ENCODE measurements around the gene TENM3.

Gene TENM3

DNA sequence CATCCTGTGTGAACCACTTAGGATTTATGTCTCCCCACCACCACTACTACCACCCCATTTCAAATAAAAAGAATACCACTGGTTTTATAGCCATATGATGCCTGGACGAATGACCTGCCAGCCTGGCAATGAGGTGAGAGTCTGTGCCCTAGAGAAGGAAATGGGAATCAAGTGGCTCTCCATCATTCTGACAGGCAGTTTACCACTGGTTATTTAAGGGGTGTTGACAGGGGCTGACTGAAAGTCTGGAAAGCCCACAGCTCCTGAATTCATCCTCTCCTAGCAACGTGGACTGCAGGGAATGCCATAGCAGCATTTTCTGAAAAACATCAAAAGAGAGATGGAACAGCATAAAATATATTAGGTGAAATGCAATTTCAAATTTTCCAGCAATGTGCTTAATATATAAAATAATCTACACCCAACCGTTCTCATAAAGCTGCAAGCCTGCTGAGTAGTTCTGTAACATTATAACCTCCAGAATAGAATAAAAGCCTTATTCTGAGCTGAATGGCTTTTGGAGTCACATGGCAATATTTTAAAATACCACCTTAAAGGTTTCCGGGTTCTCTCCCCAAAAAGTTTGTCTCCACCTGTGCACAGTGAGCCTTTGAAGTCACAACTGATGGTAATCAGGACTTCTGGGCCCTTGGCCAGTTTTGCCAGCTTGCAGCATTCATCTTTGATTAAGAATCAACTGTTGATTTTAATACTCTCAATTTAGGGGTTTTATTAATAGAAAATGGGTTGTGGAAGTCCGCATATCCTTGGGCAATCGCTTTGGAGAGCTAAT is 552.4 kb downstream of the TENM3 start:
- no peak for TF ChIP-seq CTCF (IDR thresholded peaks at IDR 0.05; ENCODE audit: low read depth, low read length)
- H3K4me3 ChIP-seq (replicated peaks in 1 of 2; ENCODE audit: low read depth in 2 of 2, low read length in 2 of 2) = no peak overlapping the region
- DNase-seq (ENCODE audit: low read depth in 2 of 2) = no peak

DNA sequence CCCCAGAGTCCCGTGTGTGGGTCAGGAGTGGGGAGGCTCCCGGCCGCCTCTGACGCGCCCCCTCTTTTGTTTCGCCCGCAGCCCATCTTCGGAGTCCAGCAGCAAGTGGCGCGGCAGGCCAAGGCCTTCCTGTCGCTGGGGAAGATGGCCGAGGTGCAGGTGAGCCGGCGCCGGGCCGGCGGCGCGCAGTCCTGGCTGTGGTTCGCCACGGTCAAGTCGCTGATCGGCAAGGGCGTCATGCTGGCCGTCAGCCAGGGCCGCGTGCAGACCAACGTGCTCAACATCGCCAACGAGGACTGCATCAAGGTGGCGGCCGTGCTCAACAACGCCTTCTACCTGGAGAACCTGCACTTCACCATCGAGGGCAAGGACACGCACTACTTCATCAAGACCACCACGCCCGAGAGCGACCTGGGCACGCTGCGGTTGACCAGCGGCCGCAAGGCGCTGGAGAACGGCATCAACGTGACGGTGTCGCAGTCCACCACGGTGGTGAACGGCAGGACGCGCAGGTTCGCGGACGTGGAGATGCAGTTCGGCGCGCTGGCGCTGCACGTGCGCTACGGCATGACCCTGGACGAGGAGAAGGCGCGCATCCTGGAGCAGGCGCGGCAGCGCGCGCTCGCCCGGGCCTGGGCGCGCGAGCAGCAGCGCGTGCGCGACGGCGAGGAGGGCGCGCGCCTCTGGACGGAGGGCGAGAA is 556.5 kb downstream of the TENM3 start:
- H3K4me3 ChIP-seq (replicated peaks in 1 of 2; ENCODE audit: low read depth in 2 of 2, low read length in 2 of 2) = no peak overlapping the region
- no peak for TF ChIP-seq CTCF (IDR thresholded peaks at IDR 0.05; ENCODE audit: low read depth, low read length)
- no peak for DNase-seq (ENCODE audit: low read depth in 2 of 2)

- TF ChIP-seq CTCF (IDR thresholded peaks at IDR 0.05; ENCODE audit: low read depth, low read length) = no peak
- no peak for DNase-seq (ENCODE audit: low read depth in 2 of 2)
Measured at GRCh38 chr4:182800216-182800515, 557.0 kb downstream of the TENM3 start.

GRCh38 chr4:182801636-182802035 is 558.4 kb downstream of the TENM3 start:
- no peak for DNase-seq (ENCODE audit: low read depth in 2 of 2)
- TF ChIP-seq CTCF (IDR thresholded peaks at IDR 0.05; ENCODE audit: low read depth, low read length) = no peak
- H3K4me3 ChIP-seq (replicated peaks in 1 of 2; ENCODE audit: low read depth in 2 of 2, low read length in 2 of 2) = no peak overlapping the region

More at GRCh38 chr4:182800216-182800515, 557.0 kb downstream of the TENM3 start:
- H3K4me3 ChIP-seq (replicated peaks in 1 of 2; ENCODE audit: low read depth in 2 of 2, low read length in 2 of 2) = no peak overlapping the region

GRCh38 chr4:182802621-182803020 is 559.4 kb downstream of the TENM3 start:
- no peak for TF ChIP-seq CTCF (IDR thresholded peaks at IDR 0.05; ENCODE audit: low read depth, low read length)
- no peak for DNase-seq (ENCODE audit: low read depth in 2 of 2)
- no peak overlapping the region for H3K4me3 ChIP-seq (replicated peaks in 1 of 2; ENCODE audit: low read depth in 2 of 2, low read length in 2 of 2)

GRCh38 chr4:182803235-182803634 is 560.0 kb downstream of the TENM3 start:
- no peak for TF ChIP-seq CTCF (IDR thresholded peaks at IDR 0.05; ENCODE audit: low read depth, low read length)
- H3K4me3 ChIP-seq (replicated peaks in 1 of 2; ENCODE audit: low read depth in 2 of 2, low read length in 2 of 2) = no peak overlapping the region
- no peak for DNase-seq (ENCODE audit: low read depth in 2 of 2)
